K562 (cell line): ENCODE data around the gene CRYBG2. TPM values are rescaled to one million over a fixed set of nuclear protein-coding genes. Genes with fewer than 3 reads are reported as not detected.

Experiments used
- ATAC-seq: fragments of 200-7000 bp; cut with Tn5 transposase; 3 replicates; pipeline ENCODE4 v1.9.1; 2020; ENCODE audit warnings: moderate library complexity
- BruUV-seq: library from RNA; stranded (reverse); fragments of 400-500 nt; replicated peaks from 2 replicates; lab custom pipeline; 2021; lab: Mats Ljungman, UMichigan
- CTCF ChIA-PET: fragments of 300-600 bp; formaldehyde crosslinking; extraction: SDS; loops from one replicate; lab custom pipeline; 2021; ENCODE audit warnings: low intra/inter-chr PET ratio; lab: Yijun Ruan, JAX
- POLR2A ChIA-PET: fragments of 300-600, 350-650 bp; sonication (Branson Sonifier 250); formaldehyde crosslinking; extraction: SDS; loops from one replicate; lab custom pipeline; 2021; ENCODE audit warnings: antibody characterized with exemption, inconsistent platforms; lab: Yijun Ruan, JAX
- DNase-seq, 4 experiments: peaks; one replicate each; pipeline versions ENCODE4 v3.0.0 to v3.0.0-alpha.2; 2011 to 2018; ENCODE audit warnings: low spot score in 3 of 4, mixed read lengths in 3 of 4; ENCODE audit errors: extremely low read depth in 1 of 4
- FAIRE-seq: peaks from 2 replicates; lab custom pipeline; 2011; peaks lifted over from hg19 to GRCh38; lab: Jason Lieb, UNC
- H2AFZ ChIP-seq: 2 replicates; pipeline ENCODE4 v1.6.0; 2011; ENCODE audit warnings: low read depth, low read length, control low read depth, inconsistent platforms
- H3K27ac ChIP-seq: fragments of 200-600 bp; 3 replicates; pipeline ENCODE4 v1.8.0; 2011; ENCODE audit warnings: low read depth, mild to moderate bottlenecking, control low read depth, inconsistent platforms, low read length, moderate library complexity, mixed read lengths; ENCODE audit errors: extremely low read depth
- H3K27me3 ChIP-seq, 2 experiments: fragments of 300-600 bp in 1 of 2; 2 replicates in 1 of 2; 3 replicates in 1 of 2; pipeline versions ENCODE4 v1.6.0 to v1.8.0; 2011; ENCODE audit warnings: inconsistent platforms in 2 of 2, low read length in 2 of 2, mild to moderate bottlenecking in 1 of 2, mixed read lengths in 1 of 2, moderate library complexity in 1 of 2; ENCODE audit not compliant: control insufficient read depth in 2 of 2, insufficient read depth in 2 of 2
- H3K36me3 ChIP-seq: fragments of 300-600 bp; 3 replicates; pipeline ENCODE4 v1.8.0; 2011; ENCODE audit warnings: mild to moderate bottlenecking, low read length, inconsistent platforms; ENCODE audit not compliant: control insufficient read depth, insufficient read depth
- H3K4me1 ChIP-seq, 2 experiments: fragments of 200-600 bp in 1 of 2; replicated peaks in 1 of 2; 2 replicates in 1 of 2; 3 replicates in 1 of 2; pipeline versions ENCODE4 v1.5.1 to v1.8.0; 2011; ENCODE audit warnings: inconsistent platforms in 2 of 2, low read length in 2 of 2, mild to moderate bottlenecking in 1 of 2, mixed read lengths in 1 of 2, moderate library complexity in 1 of 2; ENCODE audit not compliant: control insufficient read depth in 2 of 2, insufficient read depth in 2 of 2
- H3K4me2 ChIP-seq: 2 replicates; pipeline ENCODE4 v1.6.1; 2011; ENCODE audit warnings: low read length, control low read depth, inconsistent platforms, mixed read lengths; ENCODE audit not compliant: insufficient read depth
- H3K4me3 ChIP-seq: fragments of 200-600 bp; sonication (generic), shearing (Covaris generic); 2 replicates; pipeline ENCODE4 v1.5.1; 2016; ENCODE audit warnings: control low read depth, inconsistent platforms
- H3K79me2 ChIP-seq: fragments of 200-600 bp; 3 replicates; pipeline ENCODE4 v1.8.0; 2011; ENCODE audit warnings: low read length, inconsistent platforms; ENCODE audit not compliant: control insufficient read depth, insufficient read depth
- H3K9ac ChIP-seq, 2 experiments: 2 replicates each; pipeline versions ENCODE4 v1.6.0 to v1.6.1; 2011; ENCODE audit warnings: low read depth in 2 of 2, low read length in 2 of 2, control low read depth in 1 of 2, inconsistent platforms in 1 of 2, mild to moderate bottlenecking in 1 of 2, mixed read lengths in 1 of 2; ENCODE audit not compliant: insufficient read depth in 1 of 2
- H3K9me1 ChIP-seq: one replicate; pipeline ENCODE4 v1.6.0; 2011; ENCODE audit warnings: inconsistent platforms, mild to moderate bottlenecking, low read length, moderate library complexity; ENCODE audit not compliant: control insufficient read depth, insufficient read depth
- H3K9me3 ChIP-seq: replicated peaks from 2 replicates; pipeline ENCODE4 v1.5.1; 2011; ENCODE audit warnings: low read depth, low read length, inconsistent platforms; ENCODE audit not compliant: control insufficient read depth, insufficient read depth
- H4K20me1 ChIP-seq: replicated peaks from 2 replicates; pipeline ENCODE4 v1.6.1; 2011; ENCODE audit warnings: low read length, inconsistent platforms, mixed read lengths; ENCODE audit not compliant: control insufficient read depth, insufficient read depth
- FOXK1 ChIP-seq: sonication (generic); formaldehyde crosslinking; IDR thresholded peaks from 2 replicates; pipeline ENCODE4 v1.8.0; 2022; ENCODE audit warnings: missing genetic modification reagents, mild to moderate bottlenecking, borderline replicate concordance
- MEIS2 ChIP-seq: fragments of 450-650 bp; IDR thresholded peaks from 2 replicates; pipeline ENCODE4 v1.6.1; 2014; ENCODE audit warnings: mild to moderate bottlenecking; ENCODE audit not compliant: partially characterized antibody
- NFIC ChIP-seq: fragments of 450-650 bp; IDR thresholded peaks from 2 replicates; pipeline ENCODE4 v1.6.1; 2017; ENCODE audit warnings: mild to moderate bottlenecking, inconsistent platforms
- SRSF1 ChIP-seq: fragments of 200-400 bp; formaldehyde crosslinking; IDR thresholded peaks from 2 replicates; pipeline ENCODE4 v1.6.1; 2017; ENCODE audit warnings: mild to moderate bottlenecking, low read depth, low read length, moderate library complexity
- ZC3H4 ChIP-seq: sonication (generic); formaldehyde crosslinking; IDR thresholded peaks from 2 replicates; pipeline ENCODE4 v1.9.0; 2021; ENCODE audit warnings: missing genetic modification reagents, borderline replicate concordance
- WGBS: fragments of 100-300 bp; shearing (Covaris generic); methylation state at CpG from one replicate; pipeline ENCODE4 v1.1.6; 2016; ENCODE audit warnings: low coverage, mixed read lengths; ENCODE audit not compliant: insufficient coverage; ENCODE audit errors: missing lambda C conversion rate; 5-methylcytosine and 5-hydroxymethylcytosine counted together
- in situ Hi-C: fragments of 300-500 bp; cut with MboI; formaldehyde crosslinking; loops from 4 replicates; pipeline ENCODE4 v1.15.0; 2018; ENCODE audit warnings: inconsistent platforms, mixed read lengths
- intact Hi-C: fragments of 100-400 bp; cut with micrococcal nuclease; formaldehyde crosslinking; loops from 2 replicates; pipeline ENCODE4 v1.14.2; 2022
- polyA plus RNA-seq, 8 experiments: library from polyadenylated mRNA; depleted of rRNA in 4 of 8; stranded (reverse) in 5 of 8; unstranded in 3 of 8; fragments of >200 nt; fragmentation: Nextera tagmentation in 2 of 8; fragmentation: Illumina TruSeq in 1 of 8; extraction: Ambion mirVana in 2 of 8; extraction: Trizol in 1 of 8; gene quantifications; 2 replicates each; pipeline versions ENCODE4 v1.2.1 to v1.2.3, GENCODE V29; 2011 to 2014; ENCODE audit warnings: inconsistent platforms in 1 of 8, missing spikeins in 1 of 8
- total RNA-seq, 7 experiments: library from RNA; depleted of rRNA in 6 of 7; stranded (reverse); fragments of >200 nt in 6 of 7; fragmentation: Illumina TruSeq in 2 of 7; extraction: Trizol in 2 of 7; gene quantifications; 2 replicates each; pipeline versions ENCODE4 v1.2.1 to v1.2.3, GENCODE V29; 2011 to 2021; ENCODE audit warnings: low replicate concordance in 1 of 7

The CRYBG2 gene
- total and polyA plus RNA-seq, 9 of the 15 experiments (the other 6 are each of a cell fraction or from before 2014, with no cell fraction given) = 0.39 to 8.5 (median 3.7) TPM

- Histone ChIP-seq H4K20me1 (no peaks in the 10 kb centered on the region), H3K9me3 (no peaks in the 10 kb centered on the region), H3K27me3 (no peaks in the 10 kb centered on the region), H2AFZ (no peak overlapping the region; the same call in 1 of the 2 replicates), H3K27ac (no peak overlapping the region), H3K79me2 (peaks cover 7% of the 10 kb centered on the region; the same call in 2 of the 3 replicates), H3K4me2 (no peak overlapping the region), H3K9me1 (no peaks in the 10 kb centered on the region), H3K4me1 (peaks cover 11 to 40% of the 10 kb centered on the region in 2 experiments), H3K36me3 (peaks cover 22% of the 10 kb centered on the region; the same call in 1 of the 3 replicates), H3K9ac (peak overlapping the region in 1 of 2 experiments; percentile 83; a peak in 3 of 4 replicates), H3K4me3 (no peak overlapping the region)
- no TSS peak for BruUV-seq
- peak in 1 of 4 experiments; percentile 42 for DNase-seq
- peak; percentile 18; the same call in 2 of the 3 replicates for ATAC-seq
- no peak for FAIRE-seq
- TF ChIP-seq ZC3H4 (CRISPR knock-in tag) = 0 out of 2 replicates have a peak, but pooled peaks have one; percentile 32
- TF ChIP-seq SRSF1 = no peak
- peak; percentile 45 for TF ChIP-seq NFIC
- TF ChIP-seq MEIS2 = peak; percentile 16
- TF ChIP-seq FOXK1 (CRISPR knock-in tag) = no peak
- in situ Hi-C loops (no loop called here), intact Hi-C loops (no loop called here)
- WGBS = 66% methylated on average over 11 of the region's 11 CpGs
- CTCF ChIA-PET = no interaction called here
- POLR2A ChIA-PET = interaction anchor here (0.8 to 1.0 kb wide), 4 partner anchors 11 to 1820 kb away, joined by 3 to 4 read pairs (median 3); no protein-coding TSS in a partner anchor
These were observed 53.2 kb downstream of the CRYBG2 start for GRCh38 chr1:26300578-26301275.
